Measurements from ENCODE around the gene SLC6A13.
"Not testable (repeated sequence)": the region's sequence is repeated elsewhere in the genome, so short reads cannot be mapped to it uniquely, and the experiment has no call there.

Gene SLC6A13

GRCh38 chr12:195951-196350, 66.7 kb downstream of the SLC6A13 start:
- DNase-seq, result no peak

- DNase-seq, result no peak
These were observed 67.5 kb downstream of the SLC6A13 start for GRCh38 chr12:195156-195555.

GRCh38 chr12:194276-194675, 68.4 kb downstream of the SLC6A13 start:
- DNase-seq, result no peak

- DNase-seq, result peak; percentile 55
These were observed 69.4 kb downstream of the SLC6A13 start for GRCh38 chr12:193261-193660.

- DNase-seq, result no peak
These were observed 71.1 kb downstream of the SLC6A13 start for GRCh38 chr12:191541-191940.

- DNase-seq, result no peak
These were observed 71.8 kb downstream of the SLC6A13 start for GRCh38 chr12:190881-191280.

- no peak for DNase-seq
These were observed 73.0 kb downstream of the SLC6A13 start for GRCh38 chr12:189622-189962.

GRCh38 chr12:188910-189621, 73.6 kb downstream of the SLC6A13 start:
- no peak for DNase-seq

GRCh38 chr12:187986-188909, 74.4 kb downstream of the SLC6A13 start:
- DNase-seq, result not testable (repeated sequence)

- DNase-seq, result no peak
These were observed 76.5 kb downstream of the SLC6A13 start for GRCh38 chr12:186006-186625.

- no peak for DNase-seq
These were observed 77.1 kb downstream of the SLC6A13 start for GRCh38 chr12:185576-185955.

GRCh38 chr12:184811-185575, 77.6 kb downstream of the SLC6A13 start:
- no peak for DNase-seq

- DNase-seq, result no peak
These were observed 80.2 kb downstream of the SLC6A13 start for GRCh38 chr12:182381-182892.

- no peak for DNase-seq
These were observed 80.7 kb downstream of the SLC6A13 start for GRCh38 chr12:181921-182320.

- no peak for DNase-seq
These were observed 82.2 kb downstream of the SLC6A13 start for GRCh38 chr12:180445-180844.

- DNase-seq, result no peak
These were observed 82.8 kb downstream of the SLC6A13 start for GRCh38 chr12:179885-180284.

GRCh38 chr12:179131-179884, 83.3 kb downstream of the SLC6A13 start:
- peak; percentile 77 for DNase-seq

- no peak for DNase-seq
These were observed 83.9 kb downstream of the SLC6A13 start for GRCh38 chr12:178829-179109.

GRCh38 chr12:177980-178828, 84.4 kb downstream of the SLC6A13 start:
- no peak for DNase-seq

GRCh38 chr12:177336-177979, 85.2 kb downstream of the SLC6A13 start:
- DNase-seq, result no peak

Measured in DMS79 treated with DMSO at 0.1 percent for 48 hours (cell line).